NCI-H510A treated with DMSO at 0.1 percent for 48 hours (cell line): ENCODE measurements around the gene ELAC2.

ENCODE experiments used
- DNase-seq: peaks from one replicate; lab custom pipeline; 2025; lab: John Stamatoyannopoulos, UW

The ELAC2 gene

GRCh38 chr17:13016881-13017654 lies 759 bp downstream of the ELAC2 start:
- DNase-seq = no peak

DNA sequence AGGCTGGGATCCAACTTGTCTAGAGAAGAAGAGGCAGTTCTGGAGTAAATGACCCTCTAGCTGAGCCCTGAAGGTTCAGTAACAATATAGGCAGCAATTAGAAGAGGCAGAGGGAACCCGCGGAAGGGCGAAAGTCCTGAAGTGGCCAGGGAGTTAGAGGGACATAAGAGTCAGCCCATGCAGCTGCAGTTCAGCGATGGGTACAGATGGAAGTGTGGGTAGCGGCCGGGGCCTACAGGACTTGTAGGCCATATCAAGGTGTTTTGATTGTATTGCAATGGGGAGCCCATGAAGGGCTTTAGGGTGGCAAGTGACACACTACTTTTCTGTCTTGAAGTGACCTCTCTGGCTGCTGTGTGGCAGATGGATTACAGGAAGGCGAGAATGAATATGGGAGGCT lies 3.0 kb downstream of the ELAC2 start:
- no peak for DNase-seq

- DNase-seq = no peak
Observed at GRCh38 chr17:13010959-13011358, 6.9 kb downstream of the ELAC2 start.

GRCh38 chr17:13008461-13008860 lies 9.4 kb downstream of the ELAC2 start:
- no peak for DNase-seq

GRCh38 chr17:13005530-13005929 lies 12.3 kb downstream of the ELAC2 start:
- no peak for DNase-seq

- DNase-seq = no peak
Observed at GRCh38 chr17:13004336-13004735, 13.5 kb downstream of the ELAC2 start.

- no peak for DNase-seq
Observed at GRCh38 chr17:13003927-13004326, 13.9 kb downstream of the ELAC2 start.

DNA sequence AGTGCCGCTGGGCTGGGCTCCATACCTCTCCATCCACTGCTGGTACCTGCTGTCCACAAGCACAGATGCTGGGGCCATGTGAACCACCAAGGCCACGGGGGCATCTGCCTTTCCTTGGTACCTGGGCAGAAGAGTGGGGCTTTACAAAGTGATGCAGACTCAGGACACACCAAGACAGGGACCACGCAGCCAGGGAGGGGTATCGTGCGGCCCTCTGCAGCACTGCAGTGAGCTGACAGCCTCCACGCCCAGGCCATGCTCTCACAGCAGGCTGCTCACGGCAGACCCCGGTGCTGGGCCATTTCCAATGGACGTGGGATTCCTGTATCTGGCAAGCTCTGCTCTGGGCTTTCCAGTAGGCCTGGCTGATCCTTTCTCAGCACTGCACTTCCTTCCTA lies 14.4 kb downstream of the ELAC2 start:
- DNase-seq = no peak

DNA sequence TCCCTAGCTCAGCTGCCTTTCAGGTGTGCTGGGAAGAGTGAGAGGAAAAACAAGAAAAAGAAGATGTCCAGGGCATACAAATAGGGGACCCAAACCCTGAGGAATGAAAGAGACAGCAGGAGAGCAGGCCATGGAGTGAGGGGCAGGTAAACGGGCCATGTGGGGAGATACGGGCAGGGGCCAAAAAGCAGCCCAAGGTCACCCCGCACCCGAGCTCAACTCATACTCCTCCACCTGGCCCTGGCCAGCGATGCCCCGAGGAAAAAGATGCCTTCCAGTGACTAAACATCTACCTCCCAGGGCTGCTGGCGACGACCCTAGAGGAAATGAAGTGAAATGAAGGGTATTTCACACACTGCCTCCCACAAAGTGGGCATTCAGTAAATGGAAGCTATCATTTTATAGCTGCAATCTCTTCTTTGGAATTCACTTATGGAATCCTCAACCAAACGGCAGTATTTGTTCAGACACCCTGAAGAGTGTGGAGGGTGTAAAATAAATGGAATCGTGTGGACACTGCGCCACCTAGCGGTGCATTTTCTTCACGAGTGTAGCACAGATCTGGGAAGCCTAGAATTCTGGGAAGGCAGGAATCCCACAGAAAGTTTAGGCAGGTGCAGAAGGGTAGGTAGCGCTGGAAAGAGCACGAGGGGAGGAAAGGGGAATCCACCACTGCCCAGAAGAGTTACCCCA lies 14.9 kb downstream of the ELAC2 start:
- peak; percentile 43 for DNase-seq

GRCh38 chr17:13001991-13002615 lies 15.7 kb downstream of the ELAC2 start:
- no peak for DNase-seq

GRCh38 chr17:13000561-13000960 lies 17.3 kb downstream of the ELAC2 start:
- DNase-seq = no peak

DNA sequence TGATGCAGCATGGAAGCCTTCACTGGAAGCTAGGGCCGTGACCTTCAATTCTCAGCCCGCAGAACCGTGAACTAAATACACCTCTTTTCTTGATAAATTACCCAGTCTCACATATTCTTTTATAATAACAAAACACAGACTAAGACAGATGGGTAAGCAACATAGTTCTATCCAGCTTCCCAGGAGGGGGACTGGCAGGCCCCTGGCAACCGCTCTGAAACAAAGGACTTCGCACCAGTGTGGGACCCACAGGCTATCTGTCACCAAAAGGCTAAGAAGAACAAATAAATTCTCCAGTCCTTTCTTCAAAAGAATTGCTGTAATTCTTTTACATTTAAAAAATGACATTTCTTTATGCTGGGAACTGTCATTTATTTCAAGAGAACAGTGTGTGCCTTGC lies 19.0 kb downstream of the ELAC2 start:
- no peak for DNase-seq

DNA sequence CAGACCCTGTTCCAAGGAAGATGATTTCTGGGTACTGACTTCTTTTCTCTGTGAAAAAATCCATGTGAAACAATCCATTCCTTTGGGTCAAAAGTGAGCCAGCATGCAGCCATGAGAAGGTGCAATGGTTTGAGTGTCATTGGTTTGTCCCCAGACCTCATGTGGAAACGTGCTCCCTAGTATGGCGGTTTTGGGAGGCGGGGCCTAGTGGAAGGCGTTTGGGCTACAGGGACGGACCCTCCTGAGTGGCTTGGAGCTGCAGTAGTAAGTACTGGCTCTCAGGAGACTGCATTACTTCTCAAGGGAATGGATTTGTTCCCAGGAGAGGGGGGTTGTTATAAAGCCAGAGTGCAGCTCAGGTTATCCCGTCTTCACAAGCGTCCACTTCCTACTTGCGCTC lies 19.4 kb downstream of the ELAC2 start:
- no peak for DNase-seq

DNA sequence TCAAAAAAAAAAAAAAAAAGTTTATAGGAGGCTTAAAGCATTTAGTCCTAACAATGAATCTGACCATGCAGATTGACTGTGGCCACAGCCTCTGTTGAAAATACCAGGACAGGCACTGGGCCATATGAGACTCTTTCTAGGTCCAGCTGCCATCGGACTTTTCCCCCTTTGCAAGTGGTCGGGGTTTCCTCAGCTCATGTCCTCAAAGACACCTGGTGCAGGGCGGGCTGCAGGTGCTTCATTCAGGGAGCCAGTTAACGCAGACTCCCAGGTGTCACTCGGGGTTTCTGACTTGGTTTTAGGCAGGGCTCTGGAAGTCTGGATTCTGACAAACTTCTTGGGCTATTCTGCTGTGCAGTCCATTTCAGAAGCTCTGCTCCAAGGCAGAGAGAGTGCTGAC lies 20.9 kb downstream of the ELAC2 start:
- no peak for DNase-seq

GRCh38 chr17:12996357-12996756 lies 21.5 kb downstream of the ELAC2 start:
- DNase-seq = no peak

GRCh38 chr17:12995896-12996295 lies 21.9 kb downstream of the ELAC2 start:
- DNase-seq = no peak

DNA sequence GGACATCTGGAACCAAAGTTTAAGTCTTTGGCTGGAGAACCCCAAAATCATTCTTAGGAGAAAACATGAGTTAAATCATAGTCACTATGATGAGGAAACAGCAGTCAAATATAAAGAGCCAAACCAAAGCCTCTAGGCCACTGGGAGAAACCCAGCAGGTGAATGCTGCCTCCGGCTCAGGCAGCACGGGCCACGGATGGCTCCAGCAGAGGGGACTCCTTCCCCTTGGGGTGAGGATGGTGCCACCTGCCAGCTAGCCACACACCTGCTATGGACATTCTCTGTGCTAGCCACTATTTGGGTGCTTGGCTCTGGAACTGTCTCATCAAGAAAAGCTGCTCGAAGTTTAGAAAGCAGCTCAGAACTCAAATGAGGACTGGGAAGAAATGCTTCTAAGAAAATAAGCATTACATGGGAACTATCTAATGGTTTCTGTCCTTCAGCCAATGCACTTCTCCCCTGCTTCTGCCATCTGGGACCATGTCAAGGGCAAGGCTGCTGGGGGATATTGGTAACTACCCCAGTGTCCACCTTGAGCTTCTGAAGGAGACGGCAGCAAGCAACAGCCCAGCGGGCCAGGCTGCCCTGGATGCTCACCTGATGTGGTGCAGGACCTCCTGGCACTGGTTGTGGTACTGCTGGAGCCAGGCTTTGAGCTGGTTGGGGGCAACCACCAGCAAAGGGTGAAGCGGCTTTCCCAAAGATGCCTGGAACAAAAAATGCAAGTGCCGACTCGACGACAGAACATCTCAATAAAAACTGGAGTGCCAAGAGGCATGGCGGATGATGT lies 22.5 kb downstream of the ELAC2 start:
- no peak for DNase-seq

DNA sequence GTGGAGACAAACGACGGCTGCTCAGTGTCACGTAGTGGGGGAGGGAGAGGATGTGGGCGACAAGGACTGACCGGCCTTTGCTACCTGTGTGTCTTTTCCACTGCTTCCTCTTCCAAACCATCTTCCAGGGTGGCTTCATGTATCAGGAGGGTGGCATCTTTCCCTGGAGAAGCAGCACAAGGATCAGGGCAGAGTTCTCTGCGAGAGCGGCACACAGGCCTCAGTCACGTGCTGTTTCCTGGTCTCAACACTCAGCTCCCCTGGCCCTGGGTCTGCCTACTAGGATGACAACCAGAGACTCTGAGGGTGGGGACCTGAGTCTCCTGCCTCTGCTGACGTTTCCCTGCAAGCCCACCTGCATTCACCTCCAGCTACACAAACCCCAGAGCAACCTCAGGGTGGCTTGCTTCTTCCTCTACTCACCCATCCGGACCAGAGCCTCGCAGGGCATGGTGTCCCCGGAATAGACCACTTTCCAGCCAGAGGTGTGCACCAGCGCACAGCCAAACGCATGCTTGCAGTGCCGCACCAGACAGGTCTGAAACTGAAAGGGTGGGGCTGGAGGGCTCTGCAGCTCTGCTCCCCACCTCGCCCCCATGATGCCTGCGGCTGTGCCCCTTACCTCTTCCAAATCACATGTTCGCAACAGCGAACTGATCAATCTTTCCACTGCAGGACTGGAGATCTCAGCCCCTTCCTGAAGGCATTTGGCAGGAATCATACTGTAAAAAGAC lies 23.3 kb downstream of the ELAC2 start:
- no peak for DNase-seq

DNA sequence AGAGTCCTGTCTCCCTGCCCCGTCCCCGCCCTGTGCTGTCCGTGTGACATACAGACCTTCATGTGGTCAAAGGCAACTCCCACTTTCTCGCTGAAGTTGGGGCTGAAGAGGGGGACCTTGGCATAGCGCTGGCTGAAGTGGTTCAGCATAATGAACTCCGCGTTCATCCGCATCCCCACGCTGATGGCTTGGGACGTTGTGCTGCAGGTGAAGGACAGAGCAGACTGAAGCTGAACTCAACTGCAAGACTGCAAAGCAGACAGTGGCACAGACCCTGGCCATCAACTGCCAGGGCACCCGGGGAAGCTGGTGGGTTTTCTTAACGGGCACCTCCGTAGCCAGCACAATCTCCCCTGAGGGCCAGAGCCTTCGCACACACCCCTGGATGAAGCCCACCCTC lies 24.2 kb downstream of the ELAC2 start:
- DNase-seq = no peak

GRCh38 chr17:12992676-12993075 lies 25.2 kb downstream of the ELAC2 start:
- DNase-seq = no peak

- DNase-seq = no peak
Observed at GRCh38 chr17:12990926-12991325, 26.9 kb downstream of the ELAC2 start.
